ENCODE data around the gene MCFD2. TPM values are rescaled to one million over a fixed set of nuclear protein-coding genes. Genes with fewer than 3 reads are reported as not detected.

The MCFD2 gene
- total RNA-seq, 4 donors from 2014 or later, result 61.9 to 89.5 (median 74.2) TPM

GRCh38 chr2:46875226-46875899 is 40.2 kb downstream of the MCFD2 start:
- no peak overlapping the region for H3K4me3 ChIP-seq
- no peaks in the 10 kb centered on the region for H3K36me3 ChIP-seq
- TF ChIP-seq POLR2AphosphoS5 (IDR thresholded peaks at IDR 0.05) (no peak), POLR2A (IDR thresholded peaks at IDR 0.05; ENCODE audit: low read depth) (no peak), EP300 (IDR thresholded peaks at IDR 0.05) (no peak)
- TF ChIP-seq, protein P1, sequence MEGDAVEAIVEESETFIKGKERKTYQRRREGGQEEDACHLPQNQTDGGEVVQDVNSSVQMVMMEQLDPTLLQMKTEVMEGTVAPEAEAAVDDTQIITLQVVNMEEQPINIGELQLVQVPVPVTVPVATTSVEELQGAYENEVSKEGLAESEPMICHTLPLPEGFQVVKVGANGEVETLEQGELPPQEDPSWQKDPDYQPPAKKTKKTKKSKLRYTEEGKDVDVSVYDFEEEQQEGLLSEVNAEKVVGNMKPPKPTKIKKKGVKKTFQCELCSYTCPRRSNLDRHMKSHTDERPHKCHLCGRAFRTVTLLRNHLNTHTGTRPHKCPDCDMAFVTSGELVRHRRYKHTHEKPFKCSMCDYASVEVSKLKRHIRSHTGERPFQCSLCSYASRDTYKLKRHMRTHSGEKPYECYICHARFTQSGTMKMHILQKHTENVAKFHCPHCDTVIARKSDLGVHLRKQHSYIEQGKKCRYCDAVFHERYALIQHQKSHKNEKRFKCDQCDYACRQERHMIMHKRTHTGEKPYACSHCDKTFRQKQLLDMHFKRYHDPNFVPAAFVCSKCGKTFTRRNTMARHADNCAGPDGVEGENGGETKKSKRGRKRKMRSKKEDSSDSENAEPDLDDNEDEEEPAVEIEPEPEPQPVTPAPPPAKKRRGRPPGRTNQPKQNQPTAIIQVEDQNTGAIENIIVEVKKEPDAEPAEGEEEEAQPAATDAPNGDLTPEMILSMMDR (IDR thresholded peaks at IDR 0.05), result no peak
- DNase-seq (ENCODE audit: extremely low spot score), result no peak
- H3K4me1 ChIP-seq, result peaks cover 37 to 66% (median 58%) of the 10 kb centered on the region in 4 donors
- WGBS, result 70% methylated on average over 8 of the region's 8 CpGs
- peak overlapping the region in 3 of 4 donors; percentile 32 to 52 (median 47) for H3K27ac ChIP-seq (replicated peaks in 1 of 4)
- no peaks in the 10 kb centered on the region for H3K27me3 ChIP-seq
- intact Hi-C loops (cut with DNase I), result loop anchor here (5.0 kb wide), 1 partner anchor 63 kb away; no protein-coding TSS in a partner anchor
- no peaks in the 10 kb centered on the region for H3K9me3 ChIP-seq

DNA sequence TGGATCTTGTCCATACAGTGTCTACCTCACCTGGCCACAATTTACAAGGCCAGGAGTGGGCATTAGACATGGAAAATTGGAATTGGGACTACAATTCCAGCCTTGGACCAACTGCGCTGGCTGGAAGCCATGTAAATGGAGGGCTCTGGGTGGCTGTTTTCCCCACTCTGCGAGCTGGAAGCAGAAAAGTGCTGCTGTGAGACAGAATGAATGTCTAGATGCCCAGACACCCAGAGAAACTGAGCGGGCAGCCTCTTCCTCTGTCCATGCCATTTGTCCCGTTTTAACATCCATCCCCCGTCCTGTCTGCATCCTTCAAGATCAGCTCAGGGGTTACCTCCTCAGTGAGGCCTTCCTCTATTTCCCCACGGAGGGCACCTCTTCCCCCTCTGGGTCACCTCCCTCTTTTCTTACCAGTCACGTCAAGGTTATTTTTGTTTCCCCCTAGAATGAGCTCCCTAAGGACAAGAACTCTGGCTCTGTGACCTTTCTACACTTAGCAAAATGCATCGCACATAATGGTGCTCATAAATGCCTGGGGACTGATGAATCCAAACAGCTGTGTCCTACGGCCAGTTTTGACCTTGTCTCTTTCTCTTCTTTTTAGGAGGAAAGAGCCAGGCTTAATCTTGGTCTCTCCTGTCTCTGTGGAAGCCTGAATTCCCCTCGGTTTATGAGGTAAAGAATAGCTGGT is 41.2 kb downstream of the MCFD2 start:
- peak overlapping the region in 3 of 4 donors; percentile 32 to 64 (median 52) for H3K27ac ChIP-seq (replicated peaks in 1 of 4)
- intact Hi-C loops (cut with DNase I), result no loop called here
- no peaks in the 10 kb centered on the region for H3K27me3 ChIP-seq
- H3K4me3 ChIP-seq, result no peak overlapping the region
- H3K4me1 ChIP-seq, result peaks cover 44 to 75% (median 59%) of the 10 kb centered on the region in 4 donors
- no peak for DNase-seq (ENCODE audit: extremely low spot score)
- no peaks in the 10 kb centered on the region for H3K36me3 ChIP-seq
- H3K9me3 ChIP-seq, result no peaks in the 10 kb centered on the region
- no peak for TF ChIP-seq EP300 (IDR thresholded peaks at IDR 0.05)
- peak in 1 of 2 donors; percentile 22 for TF ChIP-seq POLR2AphosphoS5 (IDR thresholded peaks at IDR 0.05)
- TF ChIP-seq, protein P1 (IDR thresholded peaks at IDR 0.05), result no peak
- no peak for TF ChIP-seq POLR2A (IDR thresholded peaks at IDR 0.05; ENCODE audit: low read depth)
- 80% methylated on average over 10 of the region's 10 CpGs for WGBS

GRCh38 chr2:46873604-46874068 is 42.0 kb downstream of the MCFD2 start:
- peak; percentile 94 for DNase-seq (ENCODE audit: extremely low spot score)
- intact Hi-C loops (cut with DNase I), result no loop called here
- TF ChIP-seq EP300 (IDR thresholded peaks at IDR 0.05), result no peak
- no peak for TF ChIP-seq POLR2A (IDR thresholded peaks at IDR 0.05; ENCODE audit: low read depth)
- TF ChIP-seq POLR2AphosphoS5 (IDR thresholded peaks at IDR 0.05), result peak; percentile 87 to 88
- TF ChIP-seq, protein P1 (IDR thresholded peaks at IDR 0.05), result no peak
- 4% methylated on average over 5 of the region's 5 CpGs for WGBS
- H3K27ac ChIP-seq (replicated peaks in 1 of 4), result peak overlapping the region; percentile 32 to 64 (median 48)
- H3K9me3 ChIP-seq, result no peaks in the 10 kb centered on the region
- no peak overlapping the region for H3K4me3 ChIP-seq
- no peaks in the 10 kb centered on the region for H3K27me3 ChIP-seq
- peaks cover 51 to 70% (median 53%) of the 10 kb centered on the region in 4 donors for H3K4me1 ChIP-seq
- no peaks in the 10 kb centered on the region for H3K36me3 ChIP-seq

- WGBS, result 98% methylated on average over 4 of the region's 4 CpGs
- Histone ChIP-seq H3K4me1 (peaks cover 49 to 64% (median 50%) of the 10 kb centered on the region in 4 donors), H3K9me3 (no peaks in the 10 kb centered on the region), H3K4me3 (no peak overlapping the region), H3K27ac (replicated peaks in 1 of 4) (peak overlapping the region; percentile 12 to 64 (median 38)), H3K36me3 (no peaks in the 10 kb centered on the region), H3K27me3 (no peaks in the 10 kb centered on the region)
- intact Hi-C loops (cut with DNase I), result no loop called here
- TF ChIP-seq EP300 (IDR thresholded peaks at IDR 0.05) (no peak), POLR2A (IDR thresholded peaks at IDR 0.05; ENCODE audit: low read depth) (no peak), POLR2AphosphoS5 (IDR thresholded peaks at IDR 0.05) (no peak)
- TF ChIP-seq, protein P1 (IDR thresholded peaks at IDR 0.05), result no peak
- no peak for DNase-seq (ENCODE audit: extremely low spot score)
These were observed 42.6 kb downstream of the MCFD2 start for GRCh38 chr2:46872902-46873603.
